Measurements from ENCODE around the gene TBC1D16. TPM values are rescaled to one million over a fixed set of nuclear protein-coding genes. Genes with fewer than 3 reads are reported as not detected.
"Not testable (repeated sequence)": the region's sequence is repeated elsewhere in the genome, so short reads cannot be mapped to it uniquely, and the experiment has no call there.

The TBC1D16 gene
- total RNA-seq, 1 donor from 2014 or later = 14.0 TPM

- intact Hi-C loops (cut with DNase I) = no loop called here
- DNase-seq (no peak), ATAC-seq (ENCODE audit: poor library complexity) (no peak)
Measured at GRCh38 chr17:80058311-80058955, 22.8 kb upstream of the TBC1D16 start.

DNA sequence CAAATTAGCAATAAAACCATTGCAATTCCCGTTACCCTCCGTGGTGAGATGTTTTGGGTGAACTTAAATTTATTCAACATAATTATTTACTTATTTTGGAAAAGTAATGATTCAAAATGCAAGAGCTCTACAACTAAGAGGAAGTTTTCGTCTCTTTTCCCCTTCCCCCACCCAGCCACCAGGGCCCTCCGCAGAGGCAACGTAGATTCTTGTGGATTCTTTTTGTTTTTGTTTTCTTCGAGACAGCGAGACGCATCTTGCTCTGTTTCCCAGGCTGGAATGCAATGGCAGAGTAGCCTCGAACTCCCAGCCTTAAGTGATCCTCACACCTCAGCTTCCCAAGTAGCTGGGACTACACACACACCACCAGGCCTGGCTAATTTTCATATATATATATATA, 19.9 kb upstream of the TBC1D16 start:
- DNase-seq (no peak), ATAC-seq (ENCODE audit: poor library complexity) (no peak)
- intact Hi-C loops (cut with DNase I) = no loop called here

- ATAC-seq (ENCODE audit: poor library complexity) (no peak), DNase-seq (no peak)
- intact Hi-C loops (cut with DNase I) = no loop called here
Measured at GRCh38 chr17:80053102-80053501, 17.4 kb upstream of the TBC1D16 start.

DNA sequence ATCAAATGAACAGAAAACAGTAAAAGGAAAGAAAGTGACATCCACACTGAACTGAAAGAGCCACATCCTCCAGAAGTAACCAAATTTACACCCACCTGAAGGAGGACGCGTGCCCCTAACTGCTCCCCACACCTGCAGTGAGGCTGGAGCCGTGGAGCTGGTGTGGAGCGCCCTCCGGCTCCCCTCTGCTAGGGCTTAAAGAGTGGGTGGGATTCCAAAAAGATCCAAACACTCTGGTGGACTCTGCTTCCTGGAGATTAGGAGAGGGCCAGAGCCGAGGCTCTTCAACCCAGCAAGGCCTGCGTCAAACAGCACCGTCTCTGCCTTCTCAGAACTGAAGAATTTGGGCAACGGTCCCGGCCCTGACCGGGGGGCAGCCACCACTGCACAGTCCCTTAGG, 16.0 kb upstream of the TBC1D16 start:
- DNase-seq (no peak), ATAC-seq (ENCODE audit: poor library complexity) (no peak)
- intact Hi-C loops (cut with DNase I) = no loop called here

DNA sequence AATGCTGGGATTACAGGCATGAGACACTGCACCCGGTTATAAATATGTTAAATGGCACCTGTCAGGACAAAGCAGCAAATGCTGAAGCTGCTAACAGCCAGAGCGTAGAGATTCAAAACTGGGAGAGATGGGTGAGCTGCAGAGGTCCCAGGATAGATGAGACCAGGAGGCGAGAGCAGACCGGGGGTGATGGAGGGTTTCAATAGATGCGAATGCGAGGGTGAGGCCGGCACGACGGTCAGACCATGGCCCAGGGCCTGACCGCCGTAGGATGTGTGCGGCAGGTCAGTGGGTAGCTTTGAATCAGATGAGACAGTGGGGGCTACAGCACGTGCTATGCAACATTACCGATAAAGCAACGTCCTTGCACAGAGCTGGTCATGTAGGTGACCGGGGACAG, 15.0 kb upstream of the TBC1D16 start:
- ATAC-seq (ENCODE audit: poor library complexity) (no peak), DNase-seq (no peak)
- intact Hi-C loops (cut with DNase I) = no loop called here

- DNase-seq (no peak), ATAC-seq (ENCODE audit: poor library complexity) (no peak)
- intact Hi-C loops (cut with DNase I) = no loop called here
Measured at GRCh38 chr17:80049986-80050385, 14.3 kb upstream of the TBC1D16 start.

DNA sequence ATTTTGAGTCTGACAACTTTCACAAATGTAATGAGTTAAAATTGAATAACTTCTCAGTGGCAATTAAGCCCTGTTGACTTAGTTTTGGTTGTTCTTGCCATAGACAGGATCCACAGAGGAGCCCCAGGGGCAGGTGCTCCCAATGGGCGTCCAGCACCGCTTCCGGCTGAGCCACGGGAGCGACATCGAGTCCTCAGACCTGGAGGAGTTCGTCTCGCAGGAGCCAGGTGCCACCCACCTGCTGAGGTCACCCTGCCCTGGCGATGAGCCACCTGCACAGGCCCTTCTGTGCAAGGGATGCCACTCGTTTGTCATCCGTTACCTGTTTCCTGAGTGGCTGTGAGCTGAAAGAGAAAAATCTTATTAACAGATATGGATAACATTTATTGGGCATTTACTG, 11.5 kb upstream of the TBC1D16 start:
- intact Hi-C loops (cut with DNase I) = no loop called here
- DNase-seq (no peak), ATAC-seq (ENCODE audit: poor library complexity) (no peak)

GRCh38 chr17:80046709-80047108, 11.0 kb upstream of the TBC1D16 start:
- ATAC-seq (ENCODE audit: poor library complexity); DNase-seq; intact Hi-C loops (cut with DNase I): not testable (repeated sequence)

DNA sequence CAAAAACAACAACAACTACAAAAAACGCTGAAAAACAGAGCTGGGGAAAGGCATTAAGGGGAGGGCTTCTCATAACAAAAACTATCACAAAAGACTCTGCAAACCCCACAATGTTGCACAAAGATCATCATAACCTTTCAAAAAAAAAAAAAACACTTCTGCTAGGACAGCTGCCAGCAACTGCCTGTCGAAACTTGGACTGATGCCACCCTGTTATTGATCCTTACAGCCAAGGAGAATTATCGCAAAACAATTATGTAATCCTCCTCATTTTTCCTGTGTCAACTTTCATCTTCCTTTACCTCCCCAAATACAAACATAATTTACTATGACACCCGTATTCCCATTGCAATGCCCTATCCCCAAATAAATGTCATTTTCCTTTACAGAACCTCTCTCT, 10.0 kb upstream of the TBC1D16 start:
- intact Hi-C loops (cut with DNase I) = no loop called here
- ATAC-seq (ENCODE audit: poor library complexity) (no peak), DNase-seq (no peak)

GRCh38 chr17:80043963-80044362, 8.3 kb upstream of the TBC1D16 start:
- intact Hi-C loops (cut with DNase I) = no loop called here
- no peak for ATAC-seq (ENCODE audit: poor library complexity)
- no peak for DNase-seq

- intact Hi-C loops (cut with DNase I) = no loop called here
Measured at GRCh38 chr17:80036715-80037477, 1.2 kb upstream of the TBC1D16 start.

DNA sequence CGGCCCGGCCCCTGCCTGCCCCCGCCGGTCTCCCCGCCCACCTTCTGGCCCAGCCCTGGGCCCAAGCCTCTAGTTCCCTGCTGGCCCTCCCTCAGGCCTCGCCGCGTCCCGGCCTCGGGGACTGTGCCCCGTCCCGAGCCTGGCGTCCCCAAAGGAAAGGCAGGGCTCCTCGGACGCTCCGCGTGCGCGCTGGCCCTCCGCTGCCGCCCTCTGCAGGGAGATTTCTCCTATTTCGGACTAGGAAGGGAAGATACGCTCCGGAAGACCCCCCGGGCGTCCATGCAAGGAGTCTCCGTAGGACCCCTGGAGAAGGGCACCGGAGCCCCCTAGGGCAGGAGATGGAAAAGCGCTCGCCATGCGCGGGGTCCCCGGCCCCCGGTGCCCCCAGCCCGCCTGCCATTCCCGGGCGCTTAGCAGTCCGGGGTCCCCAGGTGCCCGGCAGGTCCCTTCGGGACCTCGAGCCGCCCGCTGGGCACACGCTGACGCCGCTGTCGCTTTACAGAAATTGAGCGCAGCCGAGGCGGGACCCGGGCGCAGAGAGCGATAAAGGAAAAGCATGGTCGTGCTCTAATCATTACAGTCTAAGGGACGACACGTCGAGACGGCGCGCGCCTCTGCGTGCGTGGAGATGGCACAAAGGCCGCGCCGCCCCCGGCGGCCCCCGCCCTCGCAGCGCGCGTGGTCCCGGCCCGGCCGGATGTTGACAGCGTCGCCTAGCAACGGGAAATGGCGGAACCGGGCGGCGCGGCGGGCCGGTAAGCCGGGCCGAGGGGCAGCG, 454 bp upstream of the TBC1D16 start, which contains the start of gene CCDC40:
Gene CCDC40, plus strand, starts transcription at position 706 of the 778 bp plus-strand sequence. Its CDS starts 21 bp downstream, at position 727.
- intact Hi-C loops (cut with DNase I) = no loop called here
- DNase-seq (peak; percentile 92), ATAC-seq (ENCODE audit: poor library complexity) (peak; percentile 97)

More at GRCh38 chr17:80036715-80037477, 1.2 kb upstream of the TBC1D16 start:
- no peak for DNase-seq
- peak; percentile 29 for ATAC-seq (ENCODE audit: poor library complexity)

DNA sequence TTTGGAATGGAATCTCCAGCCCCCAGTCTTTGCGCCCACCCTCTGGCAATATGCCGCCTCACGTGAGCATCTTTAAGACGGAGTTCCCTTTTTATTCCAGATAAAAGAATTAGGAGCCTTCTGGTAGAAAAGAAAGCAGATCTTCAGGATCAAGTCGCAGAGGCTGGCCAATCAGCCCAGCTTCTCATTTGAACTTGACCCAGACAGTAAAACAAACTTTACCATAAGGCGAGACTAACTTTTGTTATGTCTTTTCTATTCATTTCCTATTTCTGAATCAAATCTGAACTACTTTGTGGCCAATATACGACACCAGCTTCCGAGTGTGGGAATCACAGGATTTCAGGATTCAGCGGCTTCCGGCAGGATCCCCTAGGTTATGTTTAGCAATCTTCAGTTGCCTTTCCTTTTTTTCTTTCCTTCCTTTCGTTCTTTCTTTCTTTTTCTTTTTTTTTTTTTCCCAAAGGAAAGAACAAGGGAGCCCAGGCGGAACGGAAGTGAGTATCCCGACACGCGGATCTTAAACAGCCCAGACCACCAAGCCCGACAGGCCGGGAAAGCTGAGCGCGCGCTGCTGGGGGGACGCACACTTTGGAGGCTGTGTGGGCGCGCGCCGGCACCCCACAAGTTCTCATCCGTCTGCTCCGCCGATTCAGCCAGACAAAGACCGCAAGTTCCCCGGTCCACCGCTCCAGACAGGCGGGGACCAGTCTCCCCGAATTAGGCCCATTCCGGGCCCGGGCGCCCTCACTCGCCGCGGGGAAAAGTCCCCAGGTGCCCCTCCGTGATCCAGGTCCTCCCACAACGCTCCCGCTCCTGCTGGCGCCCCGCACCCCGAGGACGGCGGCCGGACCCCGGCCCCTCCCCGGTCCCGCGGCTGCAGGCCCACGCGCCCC, 633 bp downstream of the TBC1D16 start:
- DNase-seq (peak; percentile 52), ATAC-seq (ENCODE audit: poor library complexity) (no peak)
- intact Hi-C loops (cut with DNase I) = no loop called here

- DNase-seq (no peak), ATAC-seq (ENCODE audit: poor library complexity) (no peak)
- intact Hi-C loops (cut with DNase I) = no loop called here
Measured at GRCh38 chr17:80033840-80034239, 1.8 kb downstream of the TBC1D16 start.

- no peak for DNase-seq
- no peak for ATAC-seq (ENCODE audit: poor library complexity)
- intact Hi-C loops (cut with DNase I) = no loop called here
Measured at GRCh38 chr17:80032614-80033171, 3.0 kb downstream of the TBC1D16 start.

GRCh38 chr17:80031691-80032430, 3.8 kb downstream of the TBC1D16 start:
- intact Hi-C loops (cut with DNase I) = no loop called here
- ATAC-seq (ENCODE audit: poor library complexity) (no peak), DNase-seq (no peak)

DNA sequence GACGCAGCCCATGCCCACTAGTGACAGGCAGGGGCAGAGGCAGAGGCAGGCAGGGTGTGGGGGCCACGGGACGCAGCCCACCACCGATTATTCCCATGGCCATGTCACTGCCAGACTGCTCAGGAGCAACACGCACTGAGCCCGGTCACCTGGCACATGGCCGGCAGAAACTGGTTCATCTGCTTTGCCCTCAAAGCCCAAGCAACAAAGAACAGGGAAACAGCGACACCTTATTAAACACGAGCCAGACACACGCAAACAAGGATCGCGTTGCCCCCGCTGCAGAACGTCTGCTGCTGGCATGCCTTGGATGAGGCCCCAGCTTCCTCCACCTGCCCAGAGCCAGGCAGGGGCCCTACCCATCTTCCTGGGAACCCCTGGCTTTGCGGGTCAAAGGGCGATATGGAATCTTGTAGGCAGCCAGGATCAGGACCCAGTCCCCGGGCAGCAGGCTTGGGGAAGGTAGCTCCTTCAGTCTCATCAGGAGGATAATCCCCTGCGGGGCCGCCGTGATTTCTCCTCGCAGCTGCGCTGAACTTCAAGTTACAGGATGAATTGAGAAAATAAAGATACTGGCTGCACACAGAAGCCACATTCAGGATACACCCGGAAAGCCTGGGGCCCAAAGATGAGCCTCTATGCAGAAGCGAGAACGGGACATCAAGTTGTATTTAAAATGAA, 4.8 kb downstream of the TBC1D16 start:
- no peak for DNase-seq

More for the DNA sequence above, 4.8 kb downstream of the TBC1D16 start:
- no peak for ATAC-seq (ENCODE audit: poor library complexity)
- intact Hi-C loops (cut with DNase I) = no loop called here
